BJ (cell line): ENCODE results near the gene PIP5K1B. TPM values are rescaled to one million over a fixed set of nuclear protein-coding genes. Genes with fewer than 3 reads are reported as not detected.

Experiments used
- CTCF ChIA-PET: fragments of 350-600 bp; formaldehyde crosslinking; extraction: SDS; loops from one replicate; lab custom pipeline; 2021; ENCODE audit warnings: antibody characterized with exemption, inconsistent platforms; lab: Yijun Ruan, JAX
- POLR2A ChIA-PET: fragments of 300-600 bp; sonication (Branson Sonifier 250); formaldehyde crosslinking; extraction: SDS; loops from one replicate; lab custom pipeline; 2021; ENCODE audit warnings: antibody characterized with exemption; lab: Charles Lee
- DNase-seq: peaks from one replicate; pipeline ENCODE4 v3.0.0-alpha.2; 2011; ENCODE audit warnings: low read depth
- H3K27me3 ChIP-seq: 2 replicates; pipeline ENCODE4 v1.6.0; 2011; ENCODE audit warnings: low read length; ENCODE audit not compliant: control insufficient read depth, insufficient read depth
- H3K36me3 ChIP-seq: 2 replicates; pipeline ENCODE4 v1.5.1; 2011; ENCODE audit warnings: low read length; ENCODE audit not compliant: control insufficient read depth, insufficient read depth
- H3K4me3 ChIP-seq: 2 replicates; pipeline ENCODE4 v1.5.1; 2011; ENCODE audit warnings: low read depth, mild to moderate bottlenecking, control low read depth, low read length
- polyA minus RNA-seq: library from RNA; depleted of rRNA, polyadenylated mRNA; stranded (reverse); fragments of >200 nt; gene quantifications from 2 replicates; pipeline ENCODE4 v1.2.3, GENCODE V29; 2011; rRNA and poly(A)+ RNA removed
- polyA plus RNA-seq: library from polyadenylated mRNA; depleted of rRNA; stranded (reverse); fragments of >200 nt; gene quantifications from 2 replicates; pipeline ENCODE4 v1.2.3, GENCODE V29; 2011; rRNA removed
- TF ChIP-seq, protein P1 (sequence below): IDR thresholded peaks from 2 replicates; pipeline ENCODE4 v1.5.1; 2011; ENCODE audit warnings: low read depth, mild to moderate bottlenecking, control low read depth, inconsistent platforms, low read length, moderate library complexity; ENCODE audit not compliant: insufficient read depth

The PIP5K1B gene, protein sequence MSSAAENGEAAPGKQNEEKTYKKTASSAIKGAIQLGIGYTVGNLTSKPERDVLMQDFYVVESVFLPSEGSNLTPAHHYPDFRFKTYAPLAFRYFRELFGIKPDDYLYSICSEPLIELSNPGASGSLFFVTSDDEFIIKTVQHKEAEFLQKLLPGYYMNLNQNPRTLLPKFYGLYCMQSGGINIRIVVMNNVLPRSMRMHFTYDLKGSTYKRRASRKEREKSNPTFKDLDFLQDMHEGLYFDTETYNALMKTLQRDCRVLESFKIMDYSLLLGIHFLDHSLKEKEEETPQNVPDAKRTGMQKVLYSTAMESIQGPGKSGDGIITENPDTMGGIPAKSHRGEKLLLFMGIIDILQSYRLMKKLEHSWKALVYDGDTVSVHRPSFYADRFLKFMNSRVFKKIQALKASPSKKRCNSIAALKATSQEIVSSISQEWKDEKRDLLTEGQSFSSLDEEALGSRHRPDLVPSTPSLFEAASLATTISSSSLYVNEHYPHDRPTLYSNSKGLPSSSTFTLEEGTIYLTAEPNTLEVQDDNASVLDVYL
- polyA plus RNA-seq, result 0.05 TPM in 1 of 2 replicates, not detected in the other
- polyA minus RNA-seq, result not detected in 2 replicates

DNA sequence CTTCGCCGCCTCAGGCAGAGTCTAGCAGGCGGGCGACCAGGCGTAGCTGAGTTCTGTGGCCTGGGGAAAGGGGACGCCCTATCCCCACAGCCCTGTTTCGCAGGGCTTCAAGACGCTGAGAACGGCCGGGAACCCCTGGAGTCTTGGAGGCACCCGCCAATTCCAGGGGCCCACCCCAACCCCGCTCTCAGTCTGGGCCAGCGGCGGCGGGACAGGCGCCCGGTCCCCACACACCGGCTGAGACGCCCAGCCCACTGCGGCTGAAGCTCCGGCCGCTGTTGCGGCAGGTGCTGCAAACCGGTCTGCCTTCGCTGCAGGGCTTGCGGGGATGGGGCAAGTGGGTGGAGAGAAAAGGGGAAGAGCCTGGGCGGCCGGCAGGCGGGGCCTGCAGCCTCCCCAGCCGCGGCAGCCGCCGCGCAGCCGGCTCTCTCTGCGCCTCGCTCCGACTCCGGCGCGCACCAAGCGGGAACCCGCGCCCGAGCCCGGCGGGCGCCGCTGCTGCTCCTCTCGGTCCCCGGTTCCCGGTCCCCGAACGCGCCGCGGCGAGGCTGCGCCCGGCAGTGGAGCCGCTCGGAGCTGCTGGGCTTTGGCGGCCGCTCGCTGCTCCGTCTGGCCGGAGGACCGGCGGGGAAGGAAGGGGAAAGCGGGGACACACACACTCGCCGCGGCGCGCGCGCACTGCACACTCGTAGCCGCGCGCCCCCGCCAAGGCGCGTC, at the start of gene PIP5K1B:
Gene PIP5K1B, plus strand, starts transcription at position 427 of the 717 bp plus-strand sequence. CDS start 117,375 bp downstream, outside the sequence.
- TF ChIP-seq, protein P1, sequence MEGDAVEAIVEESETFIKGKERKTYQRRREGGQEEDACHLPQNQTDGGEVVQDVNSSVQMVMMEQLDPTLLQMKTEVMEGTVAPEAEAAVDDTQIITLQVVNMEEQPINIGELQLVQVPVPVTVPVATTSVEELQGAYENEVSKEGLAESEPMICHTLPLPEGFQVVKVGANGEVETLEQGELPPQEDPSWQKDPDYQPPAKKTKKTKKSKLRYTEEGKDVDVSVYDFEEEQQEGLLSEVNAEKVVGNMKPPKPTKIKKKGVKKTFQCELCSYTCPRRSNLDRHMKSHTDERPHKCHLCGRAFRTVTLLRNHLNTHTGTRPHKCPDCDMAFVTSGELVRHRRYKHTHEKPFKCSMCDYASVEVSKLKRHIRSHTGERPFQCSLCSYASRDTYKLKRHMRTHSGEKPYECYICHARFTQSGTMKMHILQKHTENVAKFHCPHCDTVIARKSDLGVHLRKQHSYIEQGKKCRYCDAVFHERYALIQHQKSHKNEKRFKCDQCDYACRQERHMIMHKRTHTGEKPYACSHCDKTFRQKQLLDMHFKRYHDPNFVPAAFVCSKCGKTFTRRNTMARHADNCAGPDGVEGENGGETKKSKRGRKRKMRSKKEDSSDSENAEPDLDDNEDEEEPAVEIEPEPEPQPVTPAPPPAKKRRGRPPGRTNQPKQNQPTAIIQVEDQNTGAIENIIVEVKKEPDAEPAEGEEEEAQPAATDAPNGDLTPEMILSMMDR, result no peak
- DNase-seq, result peak; percentile 0
- peak within 1 kb of the TSS; percentile 36 for H3K4me3 ChIP-seq
- CTCF ChIA-PET, result no interaction called here
- no peaks in the 10 kb centered on the region for H3K36me3 ChIP-seq
- peaks cover 20% of the 10 kb centered on the region for H3K27me3 ChIP-seq
- POLR2A ChIA-PET, result no interaction called here

DNA sequence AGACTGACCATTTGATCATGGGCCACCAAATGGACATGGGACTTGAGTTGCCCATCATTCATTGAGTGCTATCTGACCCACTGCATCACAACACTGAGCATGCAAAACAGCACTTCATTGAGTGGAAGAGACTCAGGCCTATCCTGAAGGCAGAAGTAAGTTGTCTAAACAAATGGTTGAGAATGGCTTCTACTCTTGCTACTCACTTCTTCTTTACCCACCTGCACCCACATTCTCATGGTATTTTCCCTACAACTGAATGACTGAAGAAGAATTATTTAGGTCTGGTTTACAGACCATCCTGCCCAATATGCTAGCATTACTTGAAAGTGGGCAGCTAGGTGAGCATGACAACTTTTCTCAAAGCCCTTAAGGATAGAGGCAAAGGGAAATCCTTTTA, 41.0 kb upstream of the PIP5K1B start:
- POLR2A ChIA-PET, result no interaction called here
- TF ChIP-seq, protein P1, result no peak
- CTCF ChIA-PET, result no interaction called here
- no peak overlapping the region for H3K4me3 ChIP-seq
- no peaks in the 10 kb centered on the region for H3K27me3 ChIP-seq
- DNase-seq, result no peak
- H3K36me3 ChIP-seq, result no peaks in the 10 kb centered on the region

DNA sequence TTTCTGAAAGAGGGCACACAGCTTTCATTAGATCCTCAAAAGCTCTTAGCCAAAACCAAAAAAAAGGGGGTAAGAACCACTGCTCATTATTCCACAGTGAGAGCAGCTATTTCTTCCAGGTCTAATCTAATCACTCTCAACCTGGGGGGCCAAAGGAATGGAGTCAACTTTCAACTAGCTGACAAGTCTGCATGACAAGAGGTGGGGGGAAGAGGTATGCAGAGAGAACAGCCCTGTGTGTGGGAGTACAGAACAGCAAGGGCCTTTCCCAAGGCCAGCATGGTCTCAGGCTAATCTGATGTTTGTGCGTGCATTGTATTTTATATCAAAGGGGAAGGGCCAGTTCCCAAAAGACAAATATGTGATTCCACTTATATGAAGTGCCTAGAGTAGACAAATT, 36.9 kb upstream of the PIP5K1B start:
- Histone ChIP-seq H3K4me3 (no peak overlapping the region), H3K27me3 (no peaks in the 10 kb centered on the region), H3K36me3 (no peaks in the 10 kb centered on the region)
- DNase-seq, result no peak
- TF ChIP-seq, protein P1, result no peak
- CTCF ChIA-PET, result no interaction called here
- POLR2A ChIA-PET, result no interaction called here

DNA sequence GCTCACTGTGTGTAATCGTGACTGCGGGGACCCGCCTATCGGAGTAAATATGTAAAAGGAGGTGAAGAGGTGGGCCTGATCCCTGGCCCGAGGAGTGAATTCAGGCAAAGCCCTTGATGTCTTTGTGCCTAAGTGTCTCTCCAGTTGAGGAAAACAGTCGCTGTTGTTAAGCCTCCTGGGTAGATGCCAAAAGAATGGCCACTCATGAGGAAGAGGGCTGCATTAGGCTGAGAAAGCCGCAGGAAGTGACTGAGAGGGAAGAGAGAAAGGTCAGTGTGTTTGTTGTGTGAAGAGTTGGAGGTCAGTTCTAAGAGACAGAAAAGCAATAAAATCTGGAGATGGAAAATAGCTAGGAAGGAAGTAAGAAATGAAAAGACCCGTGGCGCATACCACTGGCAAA, 35.8 kb upstream of the PIP5K1B start:
- Histone ChIP-seq H3K36me3 (no peaks in the 10 kb centered on the region), H3K4me3 (no peak overlapping the region), H3K27me3 (no peaks in the 10 kb centered on the region)
- ChIA-PET CTCF (no interaction called here), POLR2A (interaction anchor here (0.5 kb wide), 1 partner anchor 14 kb away, joined by 3 read pairs; no protein-coding TSS in a partner anchor)
- no peak for DNase-seq
- TF ChIP-seq, protein P1, result no peak

DNA sequence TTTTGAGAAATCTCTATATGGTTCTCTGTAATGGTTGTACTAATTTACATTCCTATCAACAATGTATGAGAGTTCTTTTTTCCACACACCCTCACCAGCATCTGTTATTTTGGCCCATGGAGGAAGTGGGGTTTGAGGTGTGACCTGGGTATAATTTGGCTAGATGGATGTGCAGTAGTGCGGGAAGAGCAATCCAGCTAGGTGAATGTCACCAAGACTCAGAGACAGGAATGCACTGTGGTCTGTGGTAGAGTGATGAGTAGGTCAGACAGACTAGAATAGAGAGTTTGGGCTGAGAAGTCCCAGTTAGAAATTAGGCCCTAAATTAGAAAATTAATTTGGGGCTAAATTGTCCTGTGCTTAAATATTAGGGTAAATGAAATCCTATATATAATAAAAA, 32.8 kb upstream of the PIP5K1B start:
- DNase-seq, result no peak
- Histone ChIP-seq H3K4me3 (no peak overlapping the region), H3K27me3 (no peaks in the 10 kb centered on the region), H3K36me3 (no peaks in the 10 kb centered on the region)
- ChIA-PET POLR2A (no interaction called here), CTCF (interaction anchor here (1.2 kb wide), 1 partner anchor 327 kb away, joined by 3 read pairs; no protein-coding TSS in a partner anchor)
- TF ChIP-seq, protein P1, result no peak
